Limb (tissue), 2 donors: Measurements from ENCODE around the gene LRRC75A.

Source experiments
- DNase-seq, 2 donors: peaks; one replicate each; pipeline ENCODE4 v3.0.0-alpha.2; 2016; ENCODE audit errors: extremely low spot score in 2 of 2

LRRC75A gene

DNA sequence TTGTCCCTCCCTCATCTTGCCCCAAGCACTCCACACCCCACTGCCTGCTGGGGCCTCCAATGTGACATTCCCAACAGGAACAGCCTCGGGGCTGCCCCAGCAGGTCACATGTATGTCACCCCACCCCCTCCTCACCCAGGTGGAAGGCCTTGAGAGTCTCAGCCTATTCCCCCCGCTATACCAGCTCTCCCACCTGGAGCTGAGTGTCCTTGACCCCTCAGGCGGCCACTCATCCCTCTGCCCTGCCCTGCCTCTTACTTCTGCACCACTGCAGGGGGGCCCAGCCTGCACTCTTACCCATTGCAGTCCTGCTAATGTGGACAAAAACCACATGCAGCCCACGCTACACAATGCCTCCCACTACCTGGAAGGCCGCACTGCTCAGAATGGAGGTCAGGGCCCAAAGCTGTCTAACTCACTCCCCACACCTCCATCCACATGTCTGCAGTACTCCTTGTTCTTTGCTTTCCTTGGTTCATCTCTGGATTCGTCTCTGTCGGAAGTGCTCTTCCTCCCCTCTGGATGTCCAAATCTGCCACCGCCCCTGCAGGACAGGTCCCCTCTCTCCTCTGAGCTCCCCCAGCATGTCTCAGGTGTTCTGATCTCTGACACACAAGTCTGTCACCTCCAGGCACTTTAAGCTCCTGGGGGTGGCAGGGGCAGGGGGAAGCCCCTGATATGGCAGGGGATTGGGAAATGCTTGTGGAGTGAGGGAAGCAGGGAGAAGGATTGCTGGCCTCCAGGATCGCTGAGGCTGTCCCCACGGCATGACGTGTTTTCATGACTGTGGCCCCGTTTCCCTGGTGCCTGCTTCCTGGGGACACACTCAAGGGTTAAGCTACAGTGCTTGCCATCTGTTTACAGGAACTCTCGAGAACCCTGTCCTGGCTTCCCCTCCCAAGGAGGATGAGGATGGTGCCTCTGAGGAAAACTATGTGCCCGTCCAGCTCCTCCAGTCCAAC, 55.8 kb downstream of the LRRC75A start:
- no peak for DNase-seq

DNA sequence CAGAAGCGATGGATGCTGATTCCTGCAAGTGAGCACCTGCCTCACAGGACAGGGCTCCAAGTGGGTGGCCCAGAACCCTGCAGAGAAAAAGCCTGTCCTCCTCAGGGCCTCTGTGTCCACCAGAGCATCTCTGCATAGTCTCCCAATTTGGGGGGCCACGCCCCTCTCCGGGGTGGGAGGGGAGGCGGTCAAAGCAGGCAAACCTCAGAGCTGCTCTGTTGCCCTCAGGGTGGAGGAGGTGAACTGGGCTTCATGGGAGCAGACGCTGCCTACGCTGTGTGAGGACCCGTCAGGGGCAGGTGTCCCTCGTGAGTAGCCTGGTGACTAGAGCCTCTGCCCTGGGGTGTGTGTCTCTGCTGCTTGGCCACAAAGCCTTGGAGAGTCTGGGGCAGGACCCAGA, 57.3 kb downstream of the LRRC75A start:
- DNase-seq: no peak

DNA sequence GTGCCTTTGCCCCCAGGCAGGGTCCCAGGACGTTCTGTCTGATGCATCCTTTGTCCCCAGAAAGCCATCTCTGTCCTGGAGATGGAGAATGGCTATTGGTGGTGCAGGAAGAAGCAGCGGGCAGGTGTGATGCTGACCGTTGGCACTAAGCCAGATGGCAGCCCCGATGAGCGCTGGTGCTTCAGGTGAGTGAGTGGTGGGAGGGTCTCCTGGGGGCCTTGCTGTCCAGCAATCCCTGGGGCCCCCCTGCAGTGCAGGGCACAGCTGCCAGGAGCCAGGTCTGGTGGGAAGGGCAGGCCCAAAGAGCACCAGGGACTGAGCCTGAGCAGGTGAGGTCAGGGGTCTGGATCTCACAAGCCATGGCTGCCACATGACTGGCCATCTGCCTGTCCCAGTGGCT, 58.5 kb downstream of the LRRC75A start:
- no peak for DNase-seq

DNA sequence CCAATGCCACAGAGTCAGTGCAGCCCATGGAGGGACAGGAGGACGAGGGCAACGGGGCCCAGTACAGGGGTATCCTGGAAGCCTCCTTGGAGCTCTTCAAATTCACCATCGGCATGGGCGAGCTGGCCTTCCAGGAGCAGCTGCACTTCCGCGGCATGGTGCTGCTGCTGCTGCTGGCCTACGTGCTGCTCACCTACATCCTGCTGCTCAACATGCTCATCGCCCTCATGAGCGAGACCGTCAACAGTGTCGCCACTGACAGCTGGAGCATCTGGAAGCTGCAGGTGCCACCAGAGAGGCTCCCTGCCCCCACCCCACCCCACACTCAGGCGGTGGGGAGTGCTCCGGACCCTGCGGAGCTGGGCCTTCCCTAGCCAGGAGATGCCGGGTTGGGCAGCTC, 60.0 kb downstream of the LRRC75A start:
- no peak for DNase-seq

DNA sequence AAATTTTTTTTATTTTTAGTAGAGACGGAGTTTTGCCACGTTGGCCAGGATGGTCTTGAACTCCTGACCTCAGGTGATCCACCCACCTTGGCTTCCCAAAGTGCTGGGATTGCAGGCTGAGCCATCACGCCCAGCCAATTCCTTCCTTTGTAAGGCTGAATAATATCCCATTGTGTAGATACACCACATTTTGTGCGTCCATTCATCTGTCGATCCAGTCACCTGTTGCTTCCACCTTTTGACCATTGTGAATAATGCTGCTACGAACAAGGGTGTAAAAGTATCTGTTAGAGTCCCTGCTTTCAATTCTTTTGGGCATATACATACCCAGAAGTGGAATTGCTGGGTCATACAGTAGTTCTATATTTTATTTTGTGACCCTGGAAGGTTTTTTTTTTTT, 61.3 kb downstream of the LRRC75A start:
- DNase-seq: no peak

DNA sequence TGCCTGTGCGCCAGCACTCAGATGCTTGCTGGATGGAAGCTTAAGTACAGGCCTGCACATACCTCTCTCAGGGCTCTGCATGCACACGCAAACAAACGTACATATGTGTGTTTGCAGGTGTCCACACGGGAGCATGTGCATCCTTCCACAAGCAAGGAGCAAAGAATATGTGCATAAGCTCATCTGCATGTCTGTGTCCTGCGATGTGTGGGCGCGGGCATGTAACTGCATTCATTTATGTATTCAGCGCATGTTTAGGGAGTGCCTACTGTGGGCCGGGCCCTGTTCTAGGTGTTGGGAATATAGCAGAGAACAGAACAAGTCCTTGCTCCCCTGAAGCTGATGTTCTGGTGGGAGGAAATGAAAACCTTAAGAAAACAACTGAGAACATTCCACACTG, 62.9 kb downstream of the LRRC75A start:
- no peak for DNase-seq

DNA sequence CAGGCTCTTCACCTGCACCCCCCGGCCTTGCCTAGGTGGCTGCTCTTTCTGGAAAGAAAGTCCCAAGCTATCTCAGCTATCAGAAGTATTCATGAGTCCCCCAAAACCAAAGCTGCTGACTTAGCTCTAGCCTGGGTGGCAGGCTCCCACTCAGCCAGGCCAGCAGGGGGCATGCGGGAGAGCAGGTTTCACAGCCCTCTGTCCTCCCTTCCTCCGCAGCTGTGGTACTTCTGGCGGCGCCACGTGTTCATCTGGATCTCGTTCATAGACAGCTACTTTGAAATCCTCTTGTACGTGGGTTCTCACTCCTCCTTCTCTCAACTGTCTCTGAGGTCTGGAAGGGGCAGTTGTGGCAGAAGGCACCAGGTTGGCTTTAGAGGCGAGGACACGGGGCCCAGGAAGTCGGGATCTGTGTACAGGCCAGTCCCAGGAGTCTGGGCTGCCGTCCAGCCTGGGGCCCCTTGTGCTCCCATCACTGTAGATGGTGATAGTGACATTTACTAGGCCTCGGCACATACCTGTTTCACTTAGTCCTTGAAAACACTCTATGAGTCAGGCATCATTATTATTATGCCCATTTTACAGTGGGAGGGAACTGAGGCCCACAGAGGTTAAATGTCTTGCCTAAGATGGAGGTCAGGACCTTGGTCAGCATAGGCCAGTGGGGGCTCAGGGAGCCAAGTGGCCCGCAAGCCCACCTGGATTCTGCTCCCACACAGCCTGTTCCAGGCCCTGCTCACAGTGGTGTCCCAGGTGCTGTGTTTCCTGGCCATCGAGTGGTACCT, 63.7 kb downstream of the LRRC75A start:
- DNase-seq: peak; percentile 55 to 68

DNA sequence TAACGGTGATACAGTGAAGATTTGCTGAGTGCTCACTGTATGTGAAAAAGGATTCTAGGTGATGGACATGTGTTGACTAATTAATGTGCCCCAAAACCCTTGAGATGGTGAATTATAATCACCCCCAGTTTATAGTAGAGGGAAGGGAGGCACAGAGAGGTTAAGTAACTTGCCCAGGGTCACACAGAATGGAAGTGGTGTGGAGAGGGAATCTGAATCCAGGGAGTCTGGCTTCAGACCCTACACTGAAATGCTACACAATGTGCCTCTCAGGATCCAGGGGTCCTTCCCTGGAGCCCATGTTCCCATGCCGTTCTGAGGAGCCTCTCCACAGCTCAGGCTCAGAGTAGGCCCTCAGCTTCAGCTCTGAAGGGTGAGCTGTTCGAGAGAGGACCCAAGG, 65.0 kb downstream of the LRRC75A start:
- no peak for DNase-seq

DNA sequence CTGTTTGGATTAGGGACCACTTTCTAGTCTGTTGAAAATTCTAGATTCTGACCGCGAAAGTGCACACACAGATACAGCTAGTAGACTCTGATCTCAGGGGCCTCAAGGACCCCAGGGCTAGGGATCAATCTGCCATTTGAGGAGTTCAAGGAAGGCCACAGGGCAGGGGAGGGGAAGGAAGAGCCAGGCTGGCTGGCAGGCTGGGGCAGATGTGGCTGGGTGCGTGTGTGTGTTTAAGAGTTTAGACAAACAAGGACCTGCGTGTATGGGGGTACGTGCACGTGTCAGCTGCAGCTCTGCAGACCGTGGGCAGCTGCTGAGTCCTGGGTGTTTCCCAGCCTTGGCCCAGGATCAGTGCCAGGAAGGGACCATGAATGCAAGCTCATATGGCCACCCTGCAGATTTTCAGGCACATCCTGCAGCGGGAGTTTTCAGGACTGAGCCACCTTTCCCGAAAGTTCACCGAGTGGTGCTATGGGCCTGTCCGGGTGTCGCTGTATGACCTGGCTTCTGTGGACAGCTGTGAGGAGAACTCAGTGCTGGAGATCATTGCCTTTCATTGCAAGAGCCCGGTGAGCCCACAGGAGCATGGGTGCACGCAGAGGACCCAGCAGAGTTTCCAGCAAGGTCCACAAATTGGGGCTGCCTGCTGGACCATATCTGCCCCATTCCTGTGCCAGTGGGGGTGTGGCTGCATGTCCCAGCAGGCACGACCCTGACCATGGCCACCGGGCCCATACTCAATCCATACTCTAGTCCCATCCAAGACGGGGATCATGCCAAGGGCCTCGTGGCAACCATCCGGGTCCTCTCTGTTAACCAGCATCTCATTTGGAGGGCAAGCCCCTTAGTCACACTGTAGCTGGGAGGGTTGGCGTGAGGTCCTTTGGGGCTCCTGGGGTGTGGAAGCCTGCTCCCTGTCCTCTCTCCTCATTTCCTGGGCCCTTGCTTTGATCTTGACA, 66.0 kb downstream of the LRRC75A start:
- no peak for DNase-seq

DNA sequence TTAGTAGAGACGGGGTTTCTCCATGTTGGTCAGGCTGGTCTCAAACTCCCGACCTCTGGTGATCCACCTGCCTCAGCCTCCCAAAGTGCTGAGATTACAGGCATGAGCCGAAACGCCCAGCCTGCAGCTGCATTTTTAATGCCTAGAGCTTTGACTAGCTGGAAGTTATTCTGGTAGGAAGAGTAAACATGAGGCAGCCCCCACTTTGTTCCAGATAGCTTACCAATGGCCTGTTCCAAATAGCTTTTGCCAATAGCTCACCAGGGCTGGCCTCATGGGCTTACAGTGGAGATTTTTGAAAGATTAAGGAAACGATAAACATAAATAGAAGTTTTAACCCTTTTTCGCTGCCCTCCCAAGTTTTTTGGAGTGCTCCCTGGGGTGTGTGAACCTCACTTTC, 66.8 kb downstream of the LRRC75A start:
- no peak for DNase-seq

DNA sequence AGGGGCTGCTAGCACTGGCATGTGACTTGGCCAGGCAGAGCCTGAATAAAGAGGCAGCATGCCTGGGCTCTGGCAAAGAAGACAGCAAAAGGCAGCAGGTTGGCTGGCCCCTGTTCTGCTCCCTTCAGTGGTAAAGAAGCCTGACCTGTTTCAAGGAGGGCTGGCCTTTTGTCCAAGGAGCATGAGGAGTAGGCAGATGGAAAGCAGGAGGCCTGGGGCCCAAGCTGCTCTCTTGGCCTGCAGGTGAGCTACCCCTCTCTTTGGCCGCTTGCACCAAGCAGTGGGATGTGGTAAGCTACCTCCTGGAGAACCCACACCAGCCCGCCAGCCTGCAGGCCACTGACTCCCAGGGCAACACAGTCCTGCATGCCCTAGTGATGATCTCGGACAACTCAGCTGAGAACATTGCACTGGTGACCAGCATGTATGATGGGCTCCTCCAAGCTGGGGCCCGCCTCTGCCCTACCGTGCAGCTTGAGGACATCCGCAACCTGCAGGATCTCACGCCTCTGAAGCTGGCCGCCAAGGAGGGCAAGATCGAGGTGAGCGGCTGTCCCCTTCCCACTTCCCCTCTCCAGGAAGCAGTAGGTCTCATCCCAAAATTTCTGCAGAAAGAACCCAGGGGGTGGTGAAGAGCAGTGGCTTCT, 68.6 kb downstream of the LRRC75A start:
- DNase-seq: no peak

DNA sequence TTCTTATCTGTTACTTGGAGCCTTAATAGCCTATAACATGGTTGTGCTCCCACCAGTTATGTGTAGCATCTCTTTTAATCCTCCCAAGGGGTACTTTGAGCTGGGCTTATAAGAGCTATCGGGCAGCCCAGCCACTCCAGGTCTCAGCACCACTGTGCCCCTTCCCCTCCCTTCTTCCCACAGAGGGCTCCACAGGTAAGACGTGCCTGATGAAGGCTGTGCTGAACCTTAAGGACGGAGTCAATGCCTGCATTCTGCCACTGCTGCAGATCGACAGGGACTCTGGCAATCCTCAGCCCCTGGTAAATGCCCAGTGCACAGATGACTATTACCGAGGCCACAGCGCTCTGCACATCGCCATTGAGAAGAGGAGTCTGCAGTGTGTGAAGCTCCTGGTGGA, 69.6 kb downstream of the LRRC75A start:
- no peak for DNase-seq

DNA sequence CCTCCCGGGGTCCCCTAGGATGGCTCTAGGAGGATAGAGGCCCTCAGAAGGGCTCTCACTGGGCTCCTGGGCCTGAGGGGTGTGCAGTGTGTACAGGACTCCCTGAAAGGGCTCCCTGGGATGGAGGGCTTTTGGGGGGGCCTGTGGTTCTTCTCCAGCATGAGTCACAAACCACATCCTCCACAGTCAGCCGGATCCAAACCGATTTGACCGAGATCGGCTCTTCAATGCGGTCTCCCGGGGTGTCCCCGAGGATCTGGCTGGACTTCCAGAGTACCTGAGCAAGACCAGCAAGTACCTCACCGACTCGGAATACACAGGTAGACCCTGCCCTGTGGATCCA, 72.1 kb downstream of the LRRC75A start:
- no peak for DNase-seq

DNA sequence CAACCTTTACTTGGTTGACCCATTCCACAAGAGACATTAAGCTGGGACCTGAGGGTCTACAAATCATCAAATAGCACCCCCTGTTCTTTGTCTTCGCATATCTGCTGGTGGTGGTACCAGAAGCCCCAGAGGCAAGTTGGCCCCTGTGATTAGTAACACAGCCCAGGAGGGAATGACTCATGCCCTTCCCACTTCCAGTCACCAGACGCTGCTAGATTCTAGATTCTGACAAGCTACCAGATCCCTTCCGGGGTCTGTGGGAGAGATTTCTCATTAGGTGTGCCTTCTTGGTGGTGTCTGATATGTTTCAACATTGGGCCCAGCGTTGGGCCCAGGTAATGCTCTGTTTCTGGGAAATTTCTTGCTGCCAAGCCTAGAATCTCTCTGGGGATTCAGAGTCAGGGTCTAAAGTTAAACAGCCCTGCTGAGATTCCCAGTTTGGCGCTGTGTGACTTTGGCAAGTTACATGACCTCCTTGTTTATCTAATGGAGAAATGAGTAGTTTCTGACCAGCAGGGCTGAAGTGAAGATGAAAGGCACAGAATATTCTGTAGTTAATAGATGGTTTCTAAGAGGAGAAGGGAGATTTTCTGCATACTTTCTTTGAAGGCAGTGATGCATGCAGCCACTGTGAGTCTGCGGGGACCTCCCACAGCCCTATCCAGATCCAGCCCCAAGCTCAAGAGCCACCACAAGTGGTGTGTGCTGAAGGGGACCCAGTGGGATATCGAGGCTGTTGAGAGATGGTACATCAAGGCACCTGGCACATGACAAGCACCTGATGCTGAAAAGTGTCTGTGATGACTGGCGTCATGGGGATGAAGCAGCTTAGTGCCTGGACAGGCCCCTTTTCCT, 72.7 kb downstream of the LRRC75A start:
- no peak for DNase-seq

DNA sequence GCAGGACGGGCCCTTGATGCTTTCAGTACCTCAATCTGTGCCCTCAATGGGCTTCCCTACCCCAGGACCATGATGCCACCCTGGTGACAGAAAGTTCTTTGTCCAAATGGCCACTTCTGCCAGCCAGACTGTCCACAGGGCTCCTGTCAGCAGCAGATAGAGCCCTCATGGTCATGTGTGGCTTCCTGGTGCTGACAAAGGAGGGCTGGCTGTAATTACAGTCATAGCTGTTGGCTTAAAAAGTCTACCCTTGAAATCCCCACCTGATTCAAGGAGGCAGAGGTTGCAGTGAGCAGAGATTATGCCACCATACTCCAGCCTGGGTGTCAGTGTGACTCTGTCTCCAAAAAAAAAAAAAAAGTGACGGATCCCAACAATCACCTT, 73.3 kb downstream of the LRRC75A start:
- no peak for DNase-seq

DNA sequence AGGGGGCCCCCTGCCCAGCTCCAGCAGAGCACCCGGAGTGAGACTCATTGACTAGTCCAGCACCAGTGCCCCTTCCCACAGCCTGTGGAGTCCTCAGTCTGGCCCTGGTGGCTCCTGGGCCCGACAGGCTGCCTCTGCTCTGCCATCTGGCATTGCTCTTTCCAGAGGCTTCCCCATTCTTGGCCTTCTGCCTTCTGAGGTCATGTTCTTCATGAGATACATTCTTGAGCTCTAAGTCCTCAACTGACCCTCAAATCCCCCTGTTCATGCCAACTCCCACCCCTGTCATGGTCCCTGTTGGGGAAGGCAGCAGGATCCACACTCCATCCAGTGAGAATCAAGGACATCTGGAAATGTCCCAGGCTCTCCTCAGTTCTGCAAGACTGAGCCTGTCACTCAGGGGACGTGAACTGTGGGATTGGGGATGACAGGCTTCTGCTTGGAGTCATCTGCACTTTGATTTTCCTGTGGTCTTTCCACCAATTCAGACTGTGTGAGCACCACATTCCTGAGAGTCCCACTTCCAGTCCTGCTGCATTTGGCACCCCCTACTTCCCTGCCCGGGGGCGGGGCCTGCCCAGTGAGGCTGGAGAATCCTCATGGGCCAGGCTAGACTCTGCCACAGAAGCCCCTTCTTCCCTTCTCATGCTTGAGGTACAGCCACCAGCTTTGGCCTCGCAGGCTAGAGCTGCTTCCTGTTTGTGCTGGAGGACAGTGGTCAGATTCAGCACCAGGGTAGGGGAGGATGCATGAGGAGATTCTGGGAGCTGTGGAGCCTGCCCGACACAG, 73.9 kb downstream of the LRRC75A start:
- DNase-seq: no peak

DNA sequence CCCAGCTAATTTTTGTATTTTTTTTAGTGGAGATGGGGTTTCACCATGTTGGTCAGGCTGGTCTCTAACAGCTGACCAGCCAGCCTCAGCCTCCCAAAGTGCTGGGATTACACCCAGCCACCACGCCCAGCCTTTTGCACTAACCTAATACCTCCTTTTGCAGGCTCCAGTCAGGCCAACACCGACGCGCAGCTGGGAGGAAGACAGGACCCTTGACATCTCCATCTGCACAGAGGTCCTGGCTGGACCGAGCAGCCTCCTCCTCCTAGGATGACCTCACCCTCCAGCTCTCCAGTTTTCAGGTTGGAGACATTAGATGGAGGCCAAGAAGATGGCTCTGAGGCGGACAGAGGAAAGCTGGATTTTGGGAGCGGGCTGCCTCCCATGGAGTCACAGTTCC, 74.6 kb downstream of the LRRC75A start:
- no peak for DNase-seq

DNA sequence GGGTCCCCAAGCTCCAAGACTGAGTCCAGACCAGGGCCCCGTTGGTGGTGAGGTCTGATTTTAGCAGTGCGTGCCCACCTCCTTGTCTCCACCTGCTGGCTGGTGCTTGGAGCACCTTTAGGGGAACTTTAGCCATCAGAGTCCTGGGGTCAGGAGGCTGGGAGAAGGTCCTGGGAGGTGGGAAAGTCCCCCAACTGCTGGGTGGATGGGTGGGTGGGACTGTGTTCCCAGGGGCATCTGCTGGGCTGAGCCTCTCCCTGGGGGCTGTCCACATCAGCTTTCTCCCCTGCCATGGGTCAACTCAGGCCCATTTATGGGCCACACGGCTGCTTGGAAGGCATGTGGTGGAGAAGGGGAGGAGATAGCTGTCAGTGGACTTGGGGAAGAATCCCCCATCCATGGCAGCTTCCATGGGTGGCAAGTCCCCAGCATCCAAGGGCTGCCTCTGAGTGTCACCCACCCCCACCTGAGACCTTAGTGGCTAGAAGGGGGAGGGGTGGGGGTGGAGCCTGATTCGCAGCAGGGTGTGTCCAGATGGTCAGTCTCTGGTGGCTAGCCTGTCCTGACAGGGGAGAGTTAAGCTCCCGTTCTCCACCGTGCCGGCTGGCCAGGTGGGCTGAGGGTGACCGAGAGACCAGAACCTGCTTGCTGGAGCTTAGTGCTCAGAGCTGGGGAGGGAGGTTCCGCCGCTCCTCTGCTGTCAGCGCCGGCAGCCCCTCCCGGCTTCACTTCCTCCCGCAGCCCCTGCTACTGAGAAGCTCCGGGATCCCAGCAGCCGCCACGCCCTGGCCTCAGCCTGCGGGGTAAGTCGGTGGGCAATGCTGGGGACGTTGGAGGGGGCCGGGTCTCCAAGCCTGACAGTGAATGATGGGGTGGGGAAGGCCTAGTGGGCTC, 76.7 kb downstream of the LRRC75A start, which contains the start of gene TRPV2:
TRPV2 (plus strand) TSS at position 541 of the 894 bp plus-strand sequence. CDS start 2,098 bp downstream, outside the sequence.
- no peak for DNase-seq
